ENCODE measurements around the gene KIFC3. TPM values are rescaled to one million over a fixed set of nuclear protein-coding genes. Genes with fewer than 3 reads are reported as not detected.

Gene KIFC3
- total and polyA plus RNA-seq, 2 of the 13 experiments (the other 11 are each of a cell fraction or from before 2014, with no cell fraction given) = 42.1 to 45.3 TPM

- TF ChIP-seq CREM (IDR thresholded peaks at IDR 0.05) (no peak), CREM (CRISPR knock-in tag; IDR thresholded peaks at IDR 0.05) (no peak), ZBTB38 (CRISPR knock-in tag; IDR thresholded peaks at IDR 0.05) (0 out of 2 replicates have a peak, but pooled peaks have one; percentile 21), ZNF557 (CRISPR knock-in tag; IDR thresholded peaks at IDR 0.05) (no peak), ZMAT3 (CRISPR knock-in tag; conservative IDR thresholded peaks at IDR 0.05) (no peak), ZNF839 (CRISPR knock-in tag; IDR thresholded peaks at IDR 0.05; ENCODE audit: borderline replicate concordance) (peak; percentile 31; the same call in 1 of the 2 replicates), KAT8 (CRISPR knock-in tag; IDR thresholded peaks at IDR 0.05) (no peak), NFIC (IDR thresholded peaks at IDR 0.05; ENCODE audit: low read length) (no peak), ZNF850 (CRISPR knock-in tag; conservative IDR thresholded peaks at IDR 0.05) (no peak), ZNF451 (CRISPR knock-in tag; IDR thresholded peaks at IDR 0.05) (no peak), ZNF776 (CRISPR knock-in tag; IDR thresholded peaks at IDR 0.05) (peak; percentile 64; the same call in 1 of the 2 replicates), SRY (CRISPR knock-in tag; IDR thresholded peaks at IDR 0.05) (no peak), CSRNP2 (CRISPR knock-in tag; conservative IDR thresholded peaks at IDR 0.05; ENCODE audit: low read depth) (no peak), SMAD9 (CRISPR knock-in tag; IDR thresholded peaks at IDR 0.05) (no peak), RXRA (CRISPR knock-in tag; IDR thresholded peaks at IDR 0.05) (peak; percentile 19; the same call in 1 of the 2 replicates), ZZZ3 (CRISPR knock-in tag; IDR thresholded peaks at IDR 0.05; ENCODE audit: borderline replicate concordance) (no peak), THRA (CRISPR knock-in tag; IDR thresholded peaks at IDR 0.05; ENCODE audit: borderline replicate concordance) (no peak), ZNF580 (CRISPR knock-in tag; IDR thresholded peaks at IDR 0.05; ENCODE audit: borderline replicate concordance, low read depth) (no peak), ARID3A (IDR thresholded peaks at IDR 0.05; ENCODE audit: low read depth, low read length) (no peak), CCDC6 (CRISPR knock-in tag; IDR thresholded peaks at IDR 0.05) (no peak), DMAP1 (CRISPR knock-in tag; IDR thresholded peaks at IDR 0.05) (no peak), SMAD3 (CRISPR knock-in tag; IDR thresholded peaks at IDR 0.05) (no peak)
- TF ChIP-seq, protein P1, sequence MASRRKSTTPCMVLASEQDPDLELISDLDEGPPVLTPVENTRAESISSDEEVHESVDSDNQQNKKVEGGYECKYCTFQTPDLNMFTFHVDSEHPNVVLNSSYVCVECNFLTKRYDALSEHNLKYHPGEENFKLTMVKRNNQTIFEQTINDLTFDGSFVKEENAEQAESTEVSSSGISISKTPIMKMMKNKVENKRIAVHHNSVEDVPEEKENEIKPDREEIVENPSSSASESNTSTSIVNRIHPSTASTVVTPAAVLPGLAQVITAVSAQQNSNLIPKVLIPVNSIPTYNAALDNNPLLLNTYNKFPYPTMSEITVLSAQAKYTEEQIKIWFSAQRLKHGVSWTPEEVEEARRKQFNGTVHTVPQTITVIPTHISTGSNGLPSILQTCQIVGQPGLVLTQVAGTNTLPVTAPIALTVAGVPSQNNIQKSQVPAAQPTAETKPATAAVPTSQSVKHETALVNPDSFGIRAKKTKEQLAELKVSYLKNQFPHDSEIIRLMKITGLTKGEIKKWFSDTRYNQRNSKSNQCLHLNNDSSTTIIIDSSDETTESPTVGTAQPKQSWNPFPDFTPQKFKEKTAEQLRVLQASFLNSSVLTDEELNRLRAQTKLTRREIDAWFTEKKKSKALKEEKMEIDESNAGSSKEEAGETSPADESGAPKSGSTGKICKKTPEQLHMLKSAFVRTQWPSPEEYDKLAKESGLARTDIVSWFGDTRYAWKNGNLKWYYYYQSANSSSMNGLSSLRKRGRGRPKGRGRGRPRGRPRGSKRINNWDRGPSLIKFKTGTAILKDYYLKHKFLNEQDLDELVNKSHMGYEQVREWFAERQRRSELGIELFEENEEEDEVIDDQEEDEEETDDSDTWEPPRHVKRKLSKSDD (CRISPR knock-in tag; IDR thresholded peaks at IDR 0.05; ENCODE audit: low read depth) = no peak
Measured at GRCh38 chr16:57828272-57829161, 26.2 kb upstream of the KIFC3 start (continued).

All from HepG2 (cell line).